ENCODE data around the gene CALML5. TPM values are rescaled to one million over a fixed set of nuclear protein-coding genes. Genes with fewer than 3 reads are reported as not detected.

The CALML5 gene, protein sequence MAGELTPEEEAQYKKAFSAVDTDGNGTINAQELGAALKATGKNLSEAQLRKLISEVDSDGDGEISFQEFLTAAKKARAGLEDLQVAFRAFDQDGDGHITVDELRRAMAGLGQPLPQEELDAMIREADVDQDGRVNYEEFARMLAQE
- not detected for total RNA-seq

DNA sequence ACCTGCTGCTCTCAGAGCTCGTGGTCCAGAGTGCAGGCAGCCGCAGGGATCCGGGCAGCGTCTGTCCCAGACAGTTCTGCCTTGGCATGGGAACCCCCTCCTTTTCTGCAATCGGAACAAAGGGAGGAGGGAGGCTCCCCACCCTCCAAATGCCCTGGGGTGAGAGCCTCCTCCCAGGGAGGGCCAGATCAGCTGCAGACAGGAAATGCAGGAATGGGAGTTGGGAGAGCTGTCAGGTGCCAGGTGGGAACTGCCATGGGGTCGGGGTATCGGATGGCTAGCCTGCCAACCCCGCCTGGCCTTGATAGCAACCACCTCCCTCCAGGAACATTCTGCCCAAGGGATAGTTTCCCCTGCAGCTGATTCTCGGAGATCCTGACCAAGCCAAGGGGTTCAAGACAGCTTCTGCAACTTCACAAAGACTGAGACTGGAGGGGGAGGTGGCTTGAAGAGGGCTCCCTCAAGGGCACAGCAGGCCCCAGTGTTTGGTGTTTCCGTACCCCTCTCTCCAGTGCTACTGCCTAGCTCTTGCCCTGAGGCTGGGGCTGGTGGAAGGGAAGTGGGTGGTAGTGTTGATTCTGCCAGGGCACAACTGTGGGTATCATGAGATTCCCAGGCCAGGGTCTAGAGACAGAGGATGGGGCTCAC, at the start of gene CALML5:
Gene CALML5 (minus strand): TSS at position 78 of the 648 bp plus-strand sequence. CDS start 132 bp downstream, outside the sequence.
- TF ChIP-seq, protein P1, sequence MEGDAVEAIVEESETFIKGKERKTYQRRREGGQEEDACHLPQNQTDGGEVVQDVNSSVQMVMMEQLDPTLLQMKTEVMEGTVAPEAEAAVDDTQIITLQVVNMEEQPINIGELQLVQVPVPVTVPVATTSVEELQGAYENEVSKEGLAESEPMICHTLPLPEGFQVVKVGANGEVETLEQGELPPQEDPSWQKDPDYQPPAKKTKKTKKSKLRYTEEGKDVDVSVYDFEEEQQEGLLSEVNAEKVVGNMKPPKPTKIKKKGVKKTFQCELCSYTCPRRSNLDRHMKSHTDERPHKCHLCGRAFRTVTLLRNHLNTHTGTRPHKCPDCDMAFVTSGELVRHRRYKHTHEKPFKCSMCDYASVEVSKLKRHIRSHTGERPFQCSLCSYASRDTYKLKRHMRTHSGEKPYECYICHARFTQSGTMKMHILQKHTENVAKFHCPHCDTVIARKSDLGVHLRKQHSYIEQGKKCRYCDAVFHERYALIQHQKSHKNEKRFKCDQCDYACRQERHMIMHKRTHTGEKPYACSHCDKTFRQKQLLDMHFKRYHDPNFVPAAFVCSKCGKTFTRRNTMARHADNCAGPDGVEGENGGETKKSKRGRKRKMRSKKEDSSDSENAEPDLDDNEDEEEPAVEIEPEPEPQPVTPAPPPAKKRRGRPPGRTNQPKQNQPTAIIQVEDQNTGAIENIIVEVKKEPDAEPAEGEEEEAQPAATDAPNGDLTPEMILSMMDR (IDR thresholded peaks at IDR 0.05; ENCODE audit: low read depth), result no peak

DNA sequence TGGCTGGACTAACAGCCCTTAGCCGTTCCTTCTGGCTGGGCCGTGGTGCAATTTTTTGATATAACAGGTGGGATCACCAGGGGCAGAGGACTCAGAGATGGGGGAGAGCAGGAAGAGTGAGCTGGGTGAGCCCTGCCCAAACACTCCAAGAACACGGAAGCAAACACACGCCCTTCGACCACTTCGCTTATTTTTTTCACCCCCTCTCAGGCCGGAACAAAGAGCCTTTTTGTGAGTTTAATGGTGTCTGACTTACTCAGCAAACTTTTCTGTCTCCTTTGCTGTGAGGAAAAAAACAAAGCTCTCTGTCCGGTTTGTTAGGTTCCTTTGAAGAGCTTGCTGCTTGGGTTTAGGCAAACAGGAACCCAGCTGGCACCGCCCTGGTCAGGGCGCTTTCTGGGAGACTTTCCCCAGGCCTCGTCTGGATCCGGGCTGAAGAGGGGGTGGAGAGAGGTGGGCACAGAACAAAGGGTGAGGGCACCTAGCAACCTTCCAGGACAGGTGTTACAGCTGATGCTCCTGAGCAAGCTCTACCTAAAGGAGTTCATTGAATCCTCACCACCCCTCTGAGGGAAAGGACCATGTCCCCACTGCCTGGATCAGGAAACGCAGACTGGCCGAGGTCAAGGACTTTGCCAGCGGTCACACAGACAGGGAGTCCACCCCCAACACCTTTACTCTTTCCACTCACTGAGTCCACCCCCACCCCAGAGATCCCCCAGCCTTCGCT, 48.7 kb upstream of the CALML5 start:
- TF ChIP-seq, protein P1 (IDR thresholded peaks at IDR 0.05; ENCODE audit: low read depth), result no peak

DNA sequence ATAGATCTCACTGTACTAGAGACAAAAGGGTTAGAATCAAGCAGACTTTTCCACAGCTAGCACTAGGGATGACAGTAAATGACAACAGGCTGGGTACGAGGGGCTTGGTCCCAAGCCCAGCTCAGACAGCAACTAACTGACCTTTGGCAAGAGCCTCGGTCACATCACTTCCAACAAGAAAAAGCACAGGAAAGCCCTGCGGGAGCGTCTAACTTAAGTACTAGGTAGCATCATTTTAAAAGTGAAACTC, 48.2 kb upstream of the CALML5 start:
- TF ChIP-seq, protein P1 (IDR thresholded peaks at IDR 0.05; ENCODE audit: low read depth), result no peak

DNA sequence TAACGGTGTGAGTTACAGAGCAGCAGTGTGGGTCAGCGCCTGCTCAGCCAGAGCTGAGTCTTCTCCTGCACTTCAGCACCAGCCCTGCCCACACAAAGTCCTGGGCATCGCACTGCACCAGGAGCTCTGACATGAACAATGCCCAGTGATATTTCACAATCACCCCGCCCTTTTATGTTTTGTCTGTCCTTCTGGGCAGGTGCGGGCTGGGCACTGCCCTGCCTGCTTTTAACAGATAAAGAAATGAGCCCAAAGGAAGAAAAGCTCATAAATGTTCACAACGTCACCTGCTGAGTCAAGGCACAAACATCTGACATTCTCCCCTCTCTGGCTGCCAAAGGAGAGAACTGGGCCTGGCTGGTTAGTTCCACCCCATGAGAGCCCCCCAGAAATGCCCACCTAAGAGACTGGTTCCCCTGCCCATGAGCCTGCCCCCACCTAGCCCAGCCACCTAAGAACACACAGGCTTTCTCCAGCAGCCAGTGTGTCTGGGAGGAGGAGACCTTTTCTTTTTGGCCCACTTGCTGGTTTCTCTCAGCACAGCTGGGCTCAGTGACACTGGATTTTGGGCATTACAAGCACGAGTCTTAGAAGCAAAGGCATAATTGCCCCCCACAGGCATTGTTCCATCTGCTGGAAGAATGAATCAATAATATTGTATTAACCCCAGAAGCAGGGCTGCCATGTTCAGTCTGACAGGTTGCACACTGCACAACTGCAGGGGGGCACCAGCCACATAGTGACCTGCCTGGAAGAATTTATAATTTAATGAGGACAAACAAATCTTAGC, 47.7 kb upstream of the CALML5 start:
- TF ChIP-seq, protein P1 (IDR thresholded peaks at IDR 0.05; ENCODE audit: low read depth), result no peak

DNA sequence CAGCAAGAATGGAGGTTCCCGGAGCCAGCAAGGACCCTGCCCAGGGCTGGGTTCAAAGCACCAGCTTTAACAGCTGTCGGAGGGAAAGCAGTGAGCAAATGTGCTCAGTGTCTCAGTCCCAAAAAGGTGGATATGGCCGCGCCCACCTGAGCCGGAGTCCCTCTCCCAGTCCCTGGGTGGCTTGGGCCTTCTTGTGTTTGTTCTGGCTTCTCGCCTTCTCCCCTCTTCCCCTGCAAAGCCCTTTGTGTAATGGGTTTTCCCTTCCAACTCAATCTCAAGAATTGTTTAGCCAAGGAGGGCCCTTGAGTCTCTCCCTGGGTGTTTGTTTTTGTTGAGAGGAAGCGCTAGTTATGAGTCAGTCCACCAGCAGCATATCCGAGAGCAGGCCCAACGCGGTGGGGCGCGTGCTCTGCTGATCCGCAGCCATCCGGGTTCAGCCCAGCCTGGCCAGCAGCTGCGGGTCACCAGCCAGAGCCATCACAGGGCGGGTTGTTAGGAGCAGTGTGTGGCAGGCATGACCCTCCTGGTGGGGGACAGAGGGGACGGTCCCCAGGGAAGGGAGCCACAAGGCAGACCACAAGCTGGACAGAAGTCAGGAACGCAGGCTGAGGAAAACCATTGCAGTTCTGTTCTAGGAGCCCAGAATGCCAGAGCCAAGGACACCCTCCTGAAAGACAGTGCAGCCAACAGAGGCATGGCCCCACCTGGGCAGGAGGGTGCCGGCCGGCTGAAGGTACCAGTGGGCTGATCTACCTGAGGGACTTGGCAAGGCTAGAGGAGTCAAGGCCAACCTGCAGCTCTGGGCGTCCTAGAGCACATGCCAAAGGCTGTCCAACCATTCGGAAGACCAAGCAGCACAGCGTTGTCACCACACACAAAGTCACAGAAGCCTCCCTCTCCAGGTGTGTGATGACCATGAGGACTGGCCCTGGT, 46.7 kb upstream of the CALML5 start:
- TF ChIP-seq, protein P1 (IDR thresholded peaks at IDR 0.05; ENCODE audit: low read depth), result no peak

DNA sequence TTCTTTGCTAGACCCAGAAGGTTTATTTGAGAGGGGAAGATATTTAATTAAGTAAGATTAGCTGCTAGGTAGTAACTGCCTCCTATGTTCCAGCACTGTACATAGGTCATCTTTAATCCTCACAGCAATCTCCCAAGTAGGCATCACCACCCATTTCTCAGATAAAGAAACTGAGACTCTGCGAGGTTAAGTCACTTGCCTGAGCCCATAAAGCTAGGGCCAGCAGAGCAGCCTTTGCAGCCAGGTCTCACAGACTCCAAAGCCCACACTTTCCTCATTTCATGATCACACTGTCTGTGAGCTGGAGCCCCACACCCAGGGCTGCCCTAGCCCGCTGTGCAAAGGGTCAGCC, 46.0 kb upstream of the CALML5 start:
- TF ChIP-seq, protein P1 (IDR thresholded peaks at IDR 0.05; ENCODE audit: low read depth), result no peak
